Activated naive CD8-positive, alpha-beta T cell treated with anti-CD3 and anti-CD28 coated beads, Interleukin-2, amount 10 ng/mL, durations not matched to agents 7 days and 5 days (primary cell): ENCODE measurements around the gene SLC37A1. TPM values are rescaled to one million over a fixed set of nuclear protein-coding genes. Genes with fewer than 3 reads are reported as not detected.

Experiments used
- ATAC-seq: fragments of 150-1000 bp; cut with Tn5 transposase; one replicate; pipeline ENCODE4 v1.10.0; 2021; ENCODE audit warnings: low read depth, moderate library complexity
- POLR2A ChIA-PET: fragments of 350-600 bp; sonication (Branson Sonifier 250); formaldehyde crosslinking; loops from one replicate; lab custom pipeline; 2021; ENCODE audit warnings: antibody characterized with exemption; lab: Charles Lee
- DNase-seq: peaks from one replicate; pipeline ENCODE4 v3.0.0; 2021
- H3K27ac Mint-ChIP-seq: one replicate; pipeline ENCODE4 v1.8.0; 2022; ENCODE audit warnings: mild to moderate bottlenecking, mixed read lengths
- H3K27me3 Mint-ChIP-seq: one replicate; pipeline ENCODE4 v1.8.0; 2022; ENCODE audit warnings: mild to moderate bottlenecking, moderate library complexity, mixed read lengths
- H3K36me3 Mint-ChIP-seq: one replicate; pipeline ENCODE4 v1.8.0; 2021; ENCODE audit warnings: mild to moderate bottlenecking, mixed read lengths
- H3K4me1 Mint-ChIP-seq: one replicate; pipeline ENCODE4 v1.8.0; 2021; ENCODE audit warnings: mixed read lengths
- H3K4me3 Mint-ChIP-seq: one replicate; pipeline ENCODE4 v1.8.0; 2022; ENCODE audit warnings: mild to moderate bottlenecking, moderate library complexity, mixed read lengths
- H3K9me3 Mint-ChIP-seq: one replicate; pipeline ENCODE4 v1.8.0; 2021; ENCODE audit warnings: mixed read lengths
- total RNA-seq, 2 experiments: library from RNA; stranded (reverse); gene quantifications; one replicate each; pipeline ENCODE4 v1.2.3, GENCODE V29; 2021

Gene SLC37A1
- total RNA-seq, 2 experiments from 2014 or later: 24.7 to 25.4 TPM

GRCh38 chr21:42568866-42569731 lies 55.4 kb downstream of the SLC37A1 start:
- no peak overlapping the region for H3K27ac Mint-ChIP-seq
- POLR2A ChIA-PET: no interaction called here
- peaks cover 2% of the 10 kb centered on the region for H3K4me1 Mint-ChIP-seq
- no peaks in the 10 kb centered on the region for H3K27me3 Mint-ChIP-seq
- DNase-seq (peak; percentile 21), ATAC-seq (no peak)
- no peak overlapping the region for H3K4me3 Mint-ChIP-seq
- H3K36me3 Mint-ChIP-seq: peaks cover 11% of the 10 kb centered on the region
- no peaks in the 10 kb centered on the region for H3K9me3 Mint-ChIP-seq

DNA sequence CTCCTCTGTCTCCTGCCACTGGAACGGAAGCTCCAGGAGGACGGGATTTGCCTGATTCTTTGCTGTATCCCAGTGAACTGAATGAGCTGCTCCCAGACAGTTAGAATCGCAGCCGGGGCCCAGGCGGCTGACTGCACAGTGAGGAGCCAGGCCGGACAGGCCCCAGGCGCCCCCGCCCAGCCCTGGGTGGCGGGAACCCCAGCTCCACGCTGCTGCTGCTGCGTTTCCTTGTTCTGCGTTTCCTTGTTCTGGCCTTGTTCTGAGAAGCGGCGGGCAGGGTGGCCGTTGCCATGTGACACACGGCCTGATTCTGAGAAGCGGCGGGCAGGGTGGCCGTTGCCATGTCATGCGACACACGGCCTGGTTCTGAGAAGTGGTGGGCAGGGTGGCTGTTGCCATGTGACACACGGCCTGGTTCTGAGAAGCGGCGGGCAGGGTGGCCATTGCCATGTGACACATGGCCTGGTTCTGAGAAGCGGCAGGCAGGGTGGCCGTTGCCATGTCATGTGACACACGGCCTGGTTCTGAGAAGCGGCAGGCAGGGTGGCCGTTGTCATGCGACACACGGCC lies 56.2 kb downstream of the SLC37A1 start:
- no peaks in the 10 kb centered on the region for H3K9me3 Mint-ChIP-seq
- ATAC-seq: no peak
- H3K4me1 Mint-ChIP-seq: peaks cover 2% of the 10 kb centered on the region
- H3K4me3 Mint-ChIP-seq: no peak overlapping the region
- POLR2A ChIA-PET: no interaction called here
- H3K27ac Mint-ChIP-seq: no peak overlapping the region
- peaks cover 17% of the 10 kb centered on the region for H3K36me3 Mint-ChIP-seq
- DNase-seq: peak; percentile 14
- H3K27me3 Mint-ChIP-seq: no peaks in the 10 kb centered on the region

DNA sequence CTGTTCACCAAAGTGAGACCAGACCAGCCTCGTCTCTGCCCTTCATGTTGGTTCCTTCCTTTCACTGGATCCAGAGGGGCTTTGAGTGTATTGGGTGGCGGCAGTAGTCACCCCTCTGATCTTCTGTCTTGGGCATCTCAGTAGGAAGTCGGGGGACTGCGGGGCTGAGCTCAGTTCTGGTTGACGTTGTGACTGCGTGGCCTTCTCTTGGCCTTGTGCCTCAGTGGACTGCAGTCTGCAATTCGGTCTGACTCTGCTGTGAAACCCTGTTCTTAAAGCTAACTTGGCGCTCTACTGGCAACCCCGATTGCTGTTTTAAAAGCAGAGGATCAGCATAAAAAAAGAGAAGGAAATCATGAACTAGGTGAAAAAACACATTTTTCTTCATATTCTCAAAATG lies 56.7 kb downstream of the SLC37A1 start:
- Mint-ChIP-seq H3K27ac (no peak overlapping the region), H3K27me3 (no peaks in the 10 kb centered on the region), H3K9me3 (no peaks in the 10 kb centered on the region)

DNA sequence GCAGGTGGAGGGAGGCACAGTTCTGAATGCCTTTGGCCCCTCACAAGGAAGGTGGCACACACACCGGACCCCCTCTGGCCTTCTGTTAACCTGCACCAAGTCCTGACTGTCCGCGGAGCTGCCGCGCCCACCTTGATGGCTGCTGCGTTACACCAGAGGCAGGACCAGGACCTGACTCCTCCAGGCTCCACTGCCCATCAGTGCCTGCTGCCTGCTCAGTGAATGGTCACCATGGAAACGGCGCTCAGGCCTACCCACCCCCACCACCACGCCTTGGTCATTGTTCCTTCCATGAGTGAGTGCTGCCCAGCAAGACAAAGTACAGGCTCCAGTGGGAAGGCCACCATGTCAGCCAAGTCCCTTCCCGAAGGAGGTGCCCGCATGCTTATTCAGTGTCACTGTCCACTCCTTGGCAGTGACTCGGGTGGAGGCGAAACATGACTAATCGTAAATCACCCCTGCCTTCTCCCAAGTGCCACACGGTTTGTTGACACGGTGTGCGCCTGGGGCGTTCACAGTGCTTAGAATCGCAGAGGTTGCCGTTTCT lies 57.3 kb downstream of the SLC37A1 start:
- POLR2A ChIA-PET: no interaction called here
- ATAC-seq: no peak
- no peaks in the 10 kb centered on the region for H3K9me3 Mint-ChIP-seq
- H3K4me1 Mint-ChIP-seq: peaks cover 2% of the 10 kb centered on the region
- peaks cover 27% of the 10 kb centered on the region for H3K36me3 Mint-ChIP-seq
- no peaks in the 10 kb centered on the region for H3K27me3 Mint-ChIP-seq
- DNase-seq: peak; percentile 19
- no peak overlapping the region for H3K4me3 Mint-ChIP-seq
- no peak overlapping the region for H3K27ac Mint-ChIP-seq

More for the DNA sequence above, 56.7 kb downstream of the SLC37A1 start:
- peaks cover 2% of the 10 kb centered on the region for H3K4me1 Mint-ChIP-seq
- peak; percentile 12 for DNase-seq
- peaks cover 22% of the 10 kb centered on the region for H3K36me3 Mint-ChIP-seq
- ATAC-seq: no peak
- H3K4me3 Mint-ChIP-seq: no peak overlapping the region
- POLR2A ChIA-PET: no interaction called here

DNA sequence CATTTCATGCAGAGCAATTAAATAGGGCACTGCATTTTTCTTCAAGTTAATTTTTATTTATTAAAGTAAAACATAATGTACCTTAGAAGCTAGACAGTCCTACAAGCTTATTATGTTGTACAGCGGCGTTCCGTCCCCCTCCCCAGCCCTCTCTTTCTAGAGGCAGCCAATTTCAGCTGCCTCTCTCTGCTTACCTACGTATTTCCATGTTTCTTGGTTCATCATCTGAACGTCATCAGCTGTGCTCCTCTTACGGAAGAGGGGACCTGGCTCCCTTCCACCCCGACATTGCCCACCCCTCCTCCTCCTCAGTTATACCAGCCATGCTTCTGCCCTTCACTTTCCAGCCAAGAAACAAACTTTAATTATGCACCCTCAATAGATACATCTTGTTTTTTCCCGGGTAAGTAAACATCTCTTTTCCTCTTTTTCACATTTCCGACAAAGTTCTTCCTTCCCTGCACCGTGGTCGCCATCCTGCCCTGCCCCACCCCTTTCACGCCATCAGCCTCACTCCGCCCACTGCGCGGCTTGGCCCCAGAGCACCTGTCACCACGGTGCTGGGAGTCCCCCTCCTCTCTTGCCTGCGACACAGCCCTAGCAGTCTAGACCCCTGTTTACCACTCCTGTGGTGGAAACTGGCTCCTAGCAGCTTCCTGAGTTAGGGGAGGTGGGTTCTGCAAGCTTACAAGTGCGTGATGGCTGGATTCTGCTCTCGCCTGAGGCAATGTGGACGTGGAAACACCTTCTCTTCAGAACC lies 57.9 kb downstream of the SLC37A1 start:
- POLR2A ChIA-PET: no interaction called here
- Mint-ChIP-seq H3K9me3 (peaks cover 3% of the 10 kb centered on the region), H3K27me3 (no peaks in the 10 kb centered on the region), H3K36me3 (peaks cover 33% of the 10 kb centered on the region), H3K4me3 (no peak overlapping the region), H3K4me1 (peaks cover 2% of the 10 kb centered on the region), H3K27ac (no peak overlapping the region)
- peak; percentile 16 for DNase-seq
- ATAC-seq: no peak

DNA sequence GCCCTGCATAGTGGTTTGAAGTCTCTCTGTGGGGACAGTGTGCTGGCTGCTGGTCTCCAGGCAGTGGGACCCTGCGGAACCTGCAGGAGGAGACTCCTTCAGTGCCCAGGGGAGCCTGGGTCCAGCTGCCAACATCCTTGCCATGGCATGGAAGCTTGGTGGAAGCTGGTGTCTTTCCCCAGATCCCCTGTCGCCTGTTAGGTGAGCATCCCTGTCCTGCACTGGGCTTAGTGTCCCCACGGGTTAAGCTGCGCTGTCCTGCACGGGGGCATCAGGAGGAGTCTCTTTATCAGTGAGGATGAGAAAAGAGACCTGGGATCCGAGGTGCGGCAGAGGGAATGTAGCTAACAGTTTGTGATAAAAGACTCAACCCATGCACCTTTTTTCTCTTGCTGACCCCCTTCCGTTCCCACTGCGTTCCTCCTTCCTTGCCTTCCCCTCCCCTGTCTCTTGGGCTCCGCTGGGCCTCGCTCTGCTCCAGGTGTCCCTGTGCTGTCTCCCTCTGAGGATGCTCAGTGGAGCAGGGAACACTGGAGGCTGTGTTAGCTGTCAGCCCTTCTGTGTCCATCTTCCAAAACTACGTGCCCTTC lies 59.3 kb downstream of the SLC37A1 start:
- DNase-seq: peak; percentile 4
- H3K27ac Mint-ChIP-seq: no peak overlapping the region
- POLR2A ChIA-PET: no interaction called here
- H3K4me3 Mint-ChIP-seq: no peak overlapping the region
- peaks cover 44% of the 10 kb centered on the region for H3K36me3 Mint-ChIP-seq
- H3K4me1 Mint-ChIP-seq: peaks cover 2% of the 10 kb centered on the region
- no peak for ATAC-seq
- peaks cover 12% of the 10 kb centered on the region for H3K9me3 Mint-ChIP-seq
- H3K27me3 Mint-ChIP-seq: no peaks in the 10 kb centered on the region

- DNase-seq (peak; percentile 2), ATAC-seq (no peak)
- no peak overlapping the region for H3K27ac Mint-ChIP-seq
- no peaks in the 10 kb centered on the region for H3K27me3 Mint-ChIP-seq
- H3K4me3 Mint-ChIP-seq: no peak overlapping the region
- peaks cover 12% of the 10 kb centered on the region for H3K9me3 Mint-ChIP-seq
- H3K36me3 Mint-ChIP-seq: peaks cover 44% of the 10 kb centered on the region
- POLR2A ChIA-PET: no interaction called here
- H3K4me1 Mint-ChIP-seq: peaks cover 2% of the 10 kb centered on the region
These were observed 60.8 kb downstream of the SLC37A1 start for GRCh38 chr21:42574234-42575027.

DNA sequence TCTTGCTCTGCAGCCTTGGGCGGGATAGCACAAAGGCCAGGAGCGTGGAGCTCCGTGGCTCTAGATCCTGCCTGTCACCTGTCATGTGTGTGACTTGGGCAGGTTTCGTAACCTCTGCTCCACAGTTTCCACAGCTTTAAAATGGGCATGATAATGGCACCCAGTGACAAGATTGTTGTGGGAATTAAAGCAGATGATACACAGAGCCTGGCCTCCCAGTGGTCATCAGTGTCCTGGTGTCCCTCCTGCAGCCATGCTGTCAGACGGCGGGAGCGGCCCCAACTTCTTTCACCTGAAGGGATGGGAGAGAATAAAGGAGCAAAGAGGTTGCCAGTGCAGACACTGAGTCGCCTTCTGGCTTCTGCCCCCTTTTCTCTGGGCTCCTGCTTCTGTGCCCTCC lies 61.5 kb downstream of the SLC37A1 start:
- DNase-seq (peak; percentile 7), ATAC-seq (no peak)
- no peak overlapping the region for H3K27ac Mint-ChIP-seq
- H3K27me3 Mint-ChIP-seq: no peaks in the 10 kb centered on the region
- H3K4me3 Mint-ChIP-seq: no peak overlapping the region
- POLR2A ChIA-PET: no interaction called here
- H3K9me3 Mint-ChIP-seq: peaks cover 12% of the 10 kb centered on the region
- peaks cover 43% of the 10 kb centered on the region for H3K36me3 Mint-ChIP-seq
- no peaks in the 10 kb centered on the region for H3K4me1 Mint-ChIP-seq

DNA sequence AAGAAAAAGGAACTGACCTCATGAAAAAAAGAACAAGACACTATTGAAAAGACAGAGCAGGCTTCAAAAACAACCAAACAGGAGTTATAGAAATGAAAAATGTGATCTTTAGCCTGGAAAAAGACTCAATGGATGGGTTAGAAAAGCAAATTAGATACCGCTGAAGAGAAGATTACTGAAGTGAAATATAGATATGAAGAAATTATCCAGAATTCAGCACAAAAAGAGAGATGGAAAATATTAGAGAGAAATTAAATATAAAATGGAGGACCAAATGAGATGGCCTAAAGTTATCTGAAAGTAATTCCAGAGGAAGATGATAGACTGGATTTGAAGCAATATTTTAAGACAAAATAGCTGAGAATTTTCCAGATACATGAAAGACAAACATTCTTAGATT lies 63.0 kb downstream of the SLC37A1 start:
- POLR2A ChIA-PET: no interaction called here
- ATAC-seq: no peak
- no peak overlapping the region for H3K27ac Mint-ChIP-seq

GRCh38 chr21:42578034-42578433 lies 64.4 kb downstream of the SLC37A1 start:
- peak; percentile 8 for DNase-seq
- no peak for ATAC-seq
- Mint-ChIP-seq H3K4me3 (no peak overlapping the region), H3K4me1 (no peaks in the 10 kb centered on the region), H3K27ac (no peak overlapping the region), H3K27me3 (no peaks in the 10 kb centered on the region), H3K9me3 (peaks cover 12% of the 10 kb centered on the region), H3K36me3 (peaks cover 36% of the 10 kb centered on the region)
- POLR2A ChIA-PET: interaction anchor here (0.5 kb wide), 1 partner anchor 20 kb away, joined by 3 read pairs; no protein-coding TSS in a partner anchor

More for the DNA sequence above, 63.0 kb downstream of the SLC37A1 start:
- peaks cover 12% of the 10 kb centered on the region for H3K9me3 Mint-ChIP-seq
- H3K27me3 Mint-ChIP-seq: no peaks in the 10 kb centered on the region
- no peak for DNase-seq
- H3K4me3 Mint-ChIP-seq: no peak overlapping the region
- no peaks in the 10 kb centered on the region for H3K4me1 Mint-ChIP-seq
- peaks cover 37% of the 10 kb centered on the region for H3K36me3 Mint-ChIP-seq

DNA sequence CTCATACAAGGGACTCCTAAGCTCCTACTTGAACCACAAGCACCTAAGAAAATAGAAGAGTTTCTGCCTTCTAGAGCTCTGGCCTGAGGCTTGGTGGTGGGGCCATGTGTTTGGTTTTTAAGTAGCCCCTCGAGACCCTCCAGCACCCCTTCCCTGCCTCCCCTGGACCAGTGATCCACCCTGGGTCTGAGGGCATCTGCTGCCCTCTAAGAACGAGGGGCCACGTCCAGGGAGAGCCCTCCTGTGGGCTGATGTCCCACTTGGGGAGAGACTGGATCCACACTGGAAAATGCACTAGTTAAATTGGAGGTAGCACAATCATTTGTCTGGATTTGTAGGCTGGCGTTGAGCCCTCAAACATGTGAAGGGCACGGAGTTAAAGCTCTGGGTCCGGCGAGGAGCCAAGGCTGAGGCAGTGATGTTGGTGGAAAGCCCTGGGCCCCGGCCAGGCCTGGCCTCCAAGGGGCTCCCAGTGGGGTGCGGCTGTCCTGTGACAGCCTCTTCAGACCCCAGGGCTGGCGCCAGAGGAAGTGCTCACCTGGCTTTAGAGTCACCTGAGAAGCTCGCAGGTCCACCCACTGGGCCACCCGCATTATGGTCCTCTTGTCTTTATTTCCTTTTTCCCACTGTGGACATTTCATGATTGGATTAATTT lies 65.2 kb downstream of the SLC37A1 start:
- POLR2A ChIA-PET: no interaction called here
- peaks cover 12% of the 10 kb centered on the region for H3K9me3 Mint-ChIP-seq
- ATAC-seq: no peak
- peak; percentile 8 for DNase-seq
- H3K27me3 Mint-ChIP-seq: no peaks in the 10 kb centered on the region
- peaks cover 35% of the 10 kb centered on the region for H3K36me3 Mint-ChIP-seq
- H3K4me3 Mint-ChIP-seq: no peak overlapping the region
- H3K4me1 Mint-ChIP-seq: no peaks in the 10 kb centered on the region
- H3K27ac Mint-ChIP-seq: no peak overlapping the region

- H3K36me3 Mint-ChIP-seq: peaks cover 29% of the 10 kb centered on the region
- no peak for ATAC-seq
- DNase-seq: peak; percentile 16
- POLR2A ChIA-PET: no interaction called here
- H3K9me3 Mint-ChIP-seq: peaks cover 12% of the 10 kb centered on the region
- H3K27ac Mint-ChIP-seq: no peak overlapping the region
- no peaks in the 10 kb centered on the region for H3K27me3 Mint-ChIP-seq
- H3K4me3 Mint-ChIP-seq: no peak overlapping the region
- H3K4me1 Mint-ChIP-seq: peaks cover under 1% of the 10 kb centered on the region
These were observed 65.9 kb downstream of the SLC37A1 start for GRCh38 chr21:42579456-42580075.
